Natural killer cell treated with Interleukin-12 subunit alpha and Interleukin-12 subunit beta and Interleukin-15 and Interleukin-18, amount 100 ng/mL, for 72 hours (primary cell): ENCODE data around the gene CARD8. TPM values are rescaled to one million over a fixed set of nuclear protein-coding genes. Genes with fewer than 3 reads are reported as not detected.
"Not testable (repeated sequence)": the region's sequence is repeated elsewhere in the genome, so short reads cannot be mapped to it uniquely, and the experiment has no call there.

Experiments used
- ATAC-seq, 2 donors: fragments of 150-1000 bp; cut with Tn5 transposase in 1 of 2; sonication (Bioruptor Pico), chemical (Tn5 transposase) in 1 of 2; 2 replicates each; pipeline ENCODE4 v1.10.0; 2021
- DNase-seq: peaks from one replicate; pipeline ENCODE4 v3.0.0; 2022; ENCODE audit warnings: low spot score
- H3K27ac Mint-ChIP-seq, 2 donors: 1 replicate in 1 of 2; 2 replicates in 1 of 2; pipeline ENCODE4 v1.8.0; 2022; ENCODE audit warnings: mixed read lengths in 2 of 2, mild to moderate bottlenecking in 1 of 2, moderate library complexity in 1 of 2
- H3K27me3 Mint-ChIP-seq, 2 donors: 1 replicate in 1 of 2; 2 replicates in 1 of 2; pipeline ENCODE4 v1.8.0; 2022; ENCODE audit warnings: mixed read lengths in 2 of 2
- H3K36me3 Mint-ChIP-seq: one replicate; pipeline ENCODE4 v1.8.0; 2022; ENCODE audit warnings: mixed read lengths
- H3K4me1 Mint-ChIP-seq, 2 donors: 1 replicate in 1 of 2; 2 replicates in 1 of 2; pipeline ENCODE4 v1.8.0; 2022; ENCODE audit warnings: low read depth in 2 of 2, mixed read lengths in 2 of 2, mild to moderate bottlenecking in 1 of 2
- H3K4me3 Mint-ChIP-seq: one replicate; pipeline ENCODE4 v1.8.0; 2022; ENCODE audit warnings: mixed read lengths
- H3K9me3 Mint-ChIP-seq: 2 replicates; pipeline ENCODE4 v1.8.0; 2022; ENCODE audit warnings: mixed read lengths
- total RNA-seq, 2 donors: library from RNA; stranded (reverse); gene quantifications; one replicate each; pipeline ENCODE4 v1.2.3, GENCODE V29; 2022

Gene CARD8
- total RNA-seq, 2 donors from 2014 or later, result 172 to 176 TPM

DNA sequence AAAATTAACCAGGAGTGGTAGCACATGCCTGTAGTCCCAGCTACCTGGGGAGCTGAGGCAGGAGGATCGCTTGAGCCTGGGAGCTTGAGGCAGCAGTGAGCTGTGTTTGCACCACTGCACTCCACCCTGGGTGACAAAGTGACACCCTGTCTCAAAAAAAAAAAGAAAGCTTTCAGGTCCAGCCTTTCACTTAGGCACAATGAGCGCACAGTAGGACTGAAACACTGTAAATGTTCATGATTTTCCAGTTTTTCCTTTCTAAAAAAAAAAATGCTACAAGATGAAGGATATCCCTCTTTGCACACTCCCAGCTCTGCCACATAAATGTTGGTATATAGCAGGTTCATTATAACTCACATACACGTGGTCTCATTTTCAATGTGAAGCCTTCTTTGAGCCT lies 32.0 kb upstream of the CARD8 start:
- Mint-ChIP-seq H3K4me3 (no peak overlapping the region), H3K27ac (no peak overlapping the region), H3K4me1 (peaks cover 0 to 5% of the 10 kb centered on the region in 2 donors), H3K36me3 (peaks cover 6% of the 10 kb centered on the region), H3K9me3 (no peaks in the 10 kb centered on the region), H3K27me3 (peaks cover 0 to 17% of the 10 kb centered on the region in 2 donors)
- DNase-seq (no peak), ATAC-seq (no peak)

DNA sequence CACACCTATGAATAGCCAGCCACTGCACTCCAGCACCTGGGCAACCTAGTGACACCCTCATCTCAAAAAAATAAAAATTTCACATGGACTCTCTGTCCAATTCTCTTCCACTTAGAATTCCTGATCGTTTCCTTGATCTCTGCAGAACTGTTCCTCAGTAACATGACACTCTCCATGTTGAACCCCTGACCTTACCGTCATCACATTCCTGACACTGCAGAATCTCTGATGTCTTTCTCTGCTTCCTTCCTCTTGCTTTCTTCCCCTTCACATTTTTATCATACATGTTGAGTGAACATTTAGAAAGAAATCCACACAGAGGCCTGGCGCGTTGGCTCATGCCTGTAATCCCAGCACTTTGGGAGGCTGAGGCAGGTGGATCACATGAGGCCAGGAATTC lies 29.2 kb upstream of the CARD8 start:
- no peak for ATAC-seq
- Mint-ChIP-seq H3K9me3 (no peaks in the 10 kb centered on the region), H3K4me1 (no peaks in the 10 kb centered on the region), H3K27me3 (peaks cover 0 to 17% of the 10 kb centered on the region in 2 donors), H3K36me3 (peaks cover 6% of the 10 kb centered on the region), H3K4me3 (no peak overlapping the region), H3K27ac (no peak overlapping the region)
- DNase-seq, result no peak

GRCh38 chr19:48283908-48284307 lies 28.2 kb upstream of the CARD8 start:
- H3K27ac Mint-ChIP-seq, result no peak overlapping the region
- ATAC-seq, result no peak

DNA sequence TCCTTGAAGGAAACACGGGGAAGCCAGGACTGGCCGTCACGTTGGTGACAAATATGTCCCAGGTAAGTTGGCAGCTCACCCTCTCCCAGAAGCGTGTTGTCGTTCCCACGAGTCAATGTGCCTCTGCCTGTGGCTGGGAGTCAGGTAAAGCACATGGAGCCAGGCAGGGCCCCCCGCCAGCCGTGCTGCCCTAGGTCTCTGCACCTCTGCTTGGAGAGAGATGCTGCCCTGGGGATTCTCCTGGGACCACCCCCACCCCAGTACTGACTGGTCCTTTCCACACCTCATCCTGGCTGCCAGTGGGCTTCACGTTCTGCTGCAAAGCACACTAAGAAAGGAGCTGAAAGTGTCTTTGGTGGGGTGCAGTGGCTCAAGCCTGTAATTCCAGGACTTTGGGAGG lies 24.0 kb upstream of the CARD8 start:
- H3K4me3 Mint-ChIP-seq, result no peak overlapping the region
- ATAC-seq, result no peak

More at GRCh38 chr19:48283908-48284307, 28.2 kb upstream of the CARD8 start:
- peaks cover 6% of the 10 kb centered on the region for H3K36me3 Mint-ChIP-seq
- no peaks in the 10 kb centered on the region for H3K9me3 Mint-ChIP-seq
- no peaks in the 10 kb centered on the region for H3K4me1 Mint-ChIP-seq
- DNase-seq, result no peak
- peaks cover 0 to 17% of the 10 kb centered on the region in 2 donors for H3K27me3 Mint-ChIP-seq
- no peak overlapping the region for H3K4me3 Mint-ChIP-seq

GRCh38 chr19:48274938-48275337 lies 19.2 kb upstream of the CARD8 start:
- ATAC-seq, result no peak
- Mint-ChIP-seq H3K27me3 (peaks cover 2 to 13% of the 10 kb centered on the region in 2 donors), H3K27ac (no peak overlapping the region), H3K36me3 (no peaks in the 10 kb centered on the region), H3K9me3 (no peaks in the 10 kb centered on the region), H3K4me3 (no peak overlapping the region), H3K4me1 (peaks cover 9% of the 10 kb centered on the region in 2 donors)
- no peak for DNase-seq

More for the DNA sequence above, 24.0 kb upstream of the CARD8 start:
- H3K27me3 Mint-ChIP-seq, result peaks cover 1 to 2% of the 10 kb centered on the region in 2 donors
- H3K36me3 Mint-ChIP-seq, result no peaks in the 10 kb centered on the region
- DNase-seq, result no peak
- H3K27ac Mint-ChIP-seq, result no peak overlapping the region
- H3K4me1 Mint-ChIP-seq, result no peaks in the 10 kb centered on the region
- no peaks in the 10 kb centered on the region for H3K9me3 Mint-ChIP-seq

GRCh38 chr19:48274173-48274572 lies 18.5 kb upstream of the CARD8 start:
- Mint-ChIP-seq H3K36me3 (no peaks in the 10 kb centered on the region), H3K27ac (no peak overlapping the region), H3K4me1 (peaks cover 9% of the 10 kb centered on the region in 2 donors), H3K27me3 (peaks cover 2 to 18% of the 10 kb centered on the region in 2 donors), H3K9me3 (no peaks in the 10 kb centered on the region), H3K4me3 (no peak overlapping the region)
- ATAC-seq, result no peak
- no peak for DNase-seq

GRCh38 chr19:48271531-48272151 lies 15.9 kb upstream of the CARD8 start:
- no peak overlapping the region for H3K27ac Mint-ChIP-seq
- ATAC-seq (peak; percentile 67 to 82), DNase-seq (no peak)
- peaks cover 2 to 25% of the 10 kb centered on the region in 2 donors for H3K27me3 Mint-ChIP-seq
- no peaks in the 10 kb centered on the region for H3K36me3 Mint-ChIP-seq
- H3K9me3 Mint-ChIP-seq, result no peaks in the 10 kb centered on the region
- peak overlapping the region; percentile 97 for H3K4me3 Mint-ChIP-seq
- H3K4me1 Mint-ChIP-seq, result peaks cover 13 to 14% of the 10 kb centered on the region in 2 donors

GRCh38 chr19:48269617-48270026 lies 13.9 kb upstream of the CARD8 start:
- ATAC-seq, H3K27ac Mint-ChIP-seq, H3K9me3 Mint-ChIP-seq, H3K36me3 Mint-ChIP-seq, DNase-seq: not testable (repeated sequence)
- Mint-ChIP-seq H3K27me3 (peaks cover 6 to 25% of the 10 kb centered on the region in 2 donors), H3K4me3 (peak overlapping the region; percentile 97), H3K4me1 (peaks cover 14 to 16% of the 10 kb centered on the region in 2 donors)

DNA sequence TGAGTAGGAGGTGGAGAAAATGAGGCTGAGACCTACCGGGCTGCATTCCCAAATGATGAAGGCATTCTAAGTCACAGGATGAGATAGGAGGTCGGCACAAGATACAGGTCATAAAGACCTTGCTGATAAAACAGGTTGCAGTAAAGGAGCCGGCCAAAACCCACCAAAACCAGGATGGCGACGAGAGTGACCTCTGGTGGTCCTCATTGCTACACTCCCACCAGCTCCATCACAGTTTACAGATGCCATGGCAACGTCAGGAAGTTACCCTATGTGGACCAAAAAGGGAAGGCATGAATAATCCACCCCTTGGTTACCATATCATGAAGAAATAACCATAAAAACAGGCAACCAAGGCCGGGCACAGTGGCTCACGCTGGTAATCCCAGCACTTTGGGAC lies 9.6 kb upstream of the CARD8 start:
- H3K27me3 Mint-ChIP-seq, result peaks cover 10 to 16% of the 10 kb centered on the region in 2 donors
- H3K36me3 Mint-ChIP-seq, H3K9me3 Mint-ChIP-seq, H3K4me1 Mint-ChIP-seq, H3K27ac Mint-ChIP-seq, H3K4me3 Mint-ChIP-seq, DNase-seq, ATAC-seq: not testable (repeated sequence)

GRCh38 chr19:48260359-48260714 lies 4.6 kb upstream of the CARD8 start:
- peaks cover 27 to 28% of the 10 kb centered on the region in 2 donors for H3K4me1 Mint-ChIP-seq
- H3K4me3 Mint-ChIP-seq, result peak overlapping the region; percentile 94
- H3K27ac Mint-ChIP-seq, result peak overlapping the region; percentile 92 to 97
- not testable (repeated sequence) for ATAC-seq, DNase-seq, H3K27me3 Mint-ChIP-seq, H3K9me3 Mint-ChIP-seq, H3K36me3 Mint-ChIP-seq

- H3K27me3 Mint-ChIP-seq, DNase-seq, H3K9me3 Mint-ChIP-seq, ATAC-seq, H3K36me3 Mint-ChIP-seq: not testable (repeated sequence)
- Mint-ChIP-seq H3K27ac (peak overlapping the region; percentile 92 to 97), H3K4me1 (peaks cover 35 to 38% of the 10 kb centered on the region in 2 donors), H3K4me3 (peak overlapping the region; percentile 94)
Observed at GRCh38 chr19:48258992-48259391, 3.3 kb upstream of the CARD8 start.

DNA sequence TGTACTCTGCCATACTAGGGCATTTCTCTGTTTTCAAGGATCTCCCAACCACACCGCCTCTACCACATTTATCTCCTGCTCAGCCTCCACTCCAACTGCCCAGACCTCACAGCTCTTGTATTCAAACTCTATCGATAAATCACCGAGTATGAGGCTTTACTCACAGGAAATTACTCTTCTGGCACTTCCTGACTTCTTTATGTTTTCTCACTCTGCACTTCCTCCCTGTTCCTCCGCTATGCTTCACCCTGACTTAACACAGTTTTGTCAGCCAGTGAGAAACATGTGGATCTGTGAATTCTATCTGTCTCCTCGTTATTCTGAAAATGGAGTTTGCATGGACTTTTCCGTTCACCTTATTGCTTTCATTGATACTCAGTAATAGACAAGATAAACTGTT lies 2.6 kb upstream of the CARD8 start:
- Mint-ChIP-seq H3K9me3 (no peaks in the 10 kb centered on the region), H3K36me3 (peaks cover 6% of the 10 kb centered on the region), H3K4me3 (peak overlapping the region; percentile 94), H3K27me3 (no peaks in the 10 kb centered on the region), H3K4me1 (peaks cover 38 to 45% of the 10 kb centered on the region in 2 donors), H3K27ac (peak overlapping the region; percentile 92 to 97)
- ATAC-seq, result peak in 1 of 2 donors; percentile 63
- no peak for DNase-seq

DNA sequence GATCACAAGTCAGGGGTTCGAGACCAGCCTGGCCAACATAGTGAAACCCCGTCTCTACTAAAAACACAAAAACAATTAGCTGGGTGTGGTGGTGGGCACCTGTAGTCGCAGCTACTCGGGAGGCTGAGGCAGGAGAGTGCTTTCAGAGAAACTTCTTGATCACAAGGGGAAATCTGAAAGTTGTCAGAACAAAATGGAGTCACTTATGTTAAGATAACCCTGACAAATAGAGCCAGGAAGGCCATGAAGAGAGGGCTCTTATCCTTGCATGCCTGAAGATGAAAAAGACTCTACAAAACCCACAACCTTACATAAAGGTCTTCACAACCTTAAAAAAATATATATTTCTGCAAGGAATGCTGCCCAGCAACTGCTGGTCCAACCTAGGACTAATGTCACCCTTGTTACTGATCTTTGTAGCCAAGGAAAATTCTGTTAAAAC lies 1.2 kb downstream of the CARD8 start:
- no peaks in the 10 kb centered on the region for H3K27me3 Mint-ChIP-seq
- no peak for ATAC-seq

DNA sequence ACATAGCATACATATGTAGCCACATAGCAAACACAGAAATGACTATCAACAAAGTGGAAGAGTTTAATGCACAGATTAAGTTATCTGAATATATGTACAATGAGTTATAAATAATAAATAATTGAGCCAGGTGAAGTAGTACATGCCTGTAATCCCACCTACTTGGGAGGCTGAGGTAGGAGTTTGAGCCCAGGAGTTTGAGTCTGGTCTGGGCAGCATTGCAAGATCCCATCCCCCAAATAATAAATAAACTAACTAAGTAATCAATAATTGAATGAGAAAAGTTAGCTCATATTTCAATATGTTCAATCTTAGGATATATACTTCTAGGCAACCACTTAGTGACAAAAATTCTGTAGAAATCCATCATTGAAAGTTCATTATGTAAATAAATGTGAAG lies 1.7 kb downstream of the CARD8 start:
- Mint-ChIP-seq H3K4me3 (peak overlapping the region; percentile 90), H3K27ac (peak overlapping the region; percentile 96 to 99), H3K36me3 (peaks cover 6% of the 10 kb centered on the region), H3K9me3 (no peaks in the 10 kb centered on the region), H3K4me1 (peaks cover 68 to 71% of the 10 kb centered on the region in 2 donors), H3K27me3 (no peaks in the 10 kb centered on the region)
- ATAC-seq (no peak), DNase-seq (no peak)

More for the DNA sequence above, 1.2 kb downstream of the CARD8 start:
- peaks cover 67 to 71% of the 10 kb centered on the region in 2 donors for H3K4me1 Mint-ChIP-seq
- no peaks in the 10 kb centered on the region for H3K9me3 Mint-ChIP-seq
- no peak for DNase-seq
- peak overlapping the region; percentile 96 to 99 for H3K27ac Mint-ChIP-seq
- peaks cover 6% of the 10 kb centered on the region for H3K36me3 Mint-ChIP-seq
- H3K4me3 Mint-ChIP-seq, result peak overlapping the region; percentile 90
